ENCODE data around the gene ISLR2.
"Not testable (repeated sequence)": the region's sequence is repeated elsewhere in the genome, so short reads cannot be mapped to it uniquely, and the experiment has no call there.

The ISLR2 gene

DNA sequence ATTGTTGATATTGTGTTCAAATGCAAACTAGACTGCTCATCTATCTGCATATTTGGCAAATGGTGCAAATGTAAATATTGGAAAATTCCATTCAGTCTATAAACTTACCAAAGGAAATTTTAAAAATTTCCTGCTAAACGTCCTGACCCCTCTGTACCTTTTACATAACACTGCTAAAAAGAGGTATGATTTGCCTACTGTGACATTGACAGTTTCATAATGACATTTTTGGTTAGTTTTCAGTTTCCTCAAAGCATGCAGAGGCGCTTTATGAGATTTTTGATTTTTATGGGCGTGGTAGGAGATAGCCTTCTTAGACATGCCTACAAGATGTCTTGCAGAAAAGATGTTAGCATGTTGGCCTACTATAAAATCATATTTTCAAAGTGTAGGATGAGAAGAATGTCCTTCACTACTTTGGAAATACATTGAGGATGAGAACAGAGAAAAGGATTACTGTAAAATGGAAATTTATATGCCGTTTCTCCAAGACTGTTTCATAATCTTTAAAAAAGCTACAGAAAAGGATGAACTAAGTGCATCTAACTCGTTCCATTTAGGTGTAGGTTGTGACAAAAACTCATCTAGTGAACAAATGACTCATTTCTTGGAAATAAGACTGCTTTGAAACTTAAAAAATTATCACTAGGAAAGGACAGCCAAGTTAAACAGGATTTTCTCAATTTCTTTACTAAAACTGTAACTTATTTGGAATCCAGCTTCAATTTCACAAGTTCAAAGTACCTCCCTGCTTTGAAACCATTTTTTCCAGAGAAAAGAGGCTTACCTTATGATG lies 28.7 kb downstream of the ISLR2 start:
- DNase-seq, result no peak

DNA sequence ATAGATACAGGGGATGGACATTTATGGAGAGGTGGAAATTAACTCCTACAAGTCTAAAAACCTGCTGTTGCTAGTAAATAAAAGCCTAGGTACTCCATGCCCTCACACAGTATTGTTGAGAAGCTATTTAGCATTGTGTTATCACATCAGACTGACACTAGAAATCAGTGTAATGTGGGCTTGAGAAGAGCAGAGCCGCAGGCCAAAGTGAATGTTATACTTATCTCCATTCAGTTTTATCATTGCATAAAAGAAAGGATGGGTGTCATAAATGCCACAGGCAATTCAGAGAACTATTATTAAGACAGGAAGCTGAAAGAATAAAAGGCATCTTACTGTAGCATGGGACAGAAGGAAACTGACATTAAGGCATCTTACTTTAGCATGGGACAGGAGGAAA lies 29.4 kb downstream of the ISLR2 start:
- no peak for DNase-seq

- not testable (repeated sequence) for DNase-seq
Measured at GRCh38 chr15:74160390-74160789, 30.0 kb downstream of the ISLR2 start.

- not testable (repeated sequence) for DNase-seq
Measured at GRCh38 chr15:74162195-74162536, 31.8 kb downstream of the ISLR2 start.

DNA sequence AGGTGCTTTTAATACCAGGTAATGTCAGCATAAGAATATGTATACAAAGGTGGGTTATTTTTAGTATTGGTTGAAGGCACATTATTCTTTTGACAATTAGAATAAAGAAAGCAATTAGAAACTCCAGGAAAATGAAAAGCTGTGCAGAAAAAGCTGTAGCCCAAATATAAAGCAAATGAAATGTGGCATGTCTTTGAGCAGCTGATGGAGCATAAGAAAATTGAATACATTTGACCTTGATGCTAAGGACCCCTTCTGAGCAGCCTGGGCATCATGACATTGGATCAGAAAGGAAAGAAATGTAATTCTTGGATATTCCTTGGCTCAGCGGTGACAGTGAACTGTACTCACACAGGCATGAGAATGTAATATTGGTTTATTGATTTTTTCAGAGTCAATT lies 35.1 kb downstream of the ISLR2 start:
- DNase-seq, result no peak

DNA sequence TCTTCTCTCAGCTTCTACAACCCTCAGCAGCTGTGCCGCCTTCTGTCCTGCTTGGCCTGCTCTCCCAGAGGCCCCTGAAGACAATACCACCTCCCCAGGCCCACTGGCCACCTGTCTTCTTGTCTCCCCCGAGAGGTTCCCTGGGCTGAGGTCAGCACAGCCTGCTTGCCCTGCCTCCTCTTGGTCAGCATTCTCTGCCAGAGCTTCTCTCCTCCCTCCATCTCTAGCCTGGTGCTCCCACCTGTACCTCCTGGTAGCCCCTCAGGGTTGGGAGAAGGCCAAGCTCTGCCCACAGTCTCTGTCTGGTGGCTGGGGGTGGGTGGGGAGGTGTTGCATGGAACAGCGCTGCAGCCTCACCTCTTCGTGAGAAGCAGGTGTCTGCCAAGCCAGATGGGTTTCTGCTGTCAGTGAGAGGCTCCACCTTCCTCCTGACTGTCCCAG lies 37.5 kb downstream of the ISLR2 start:
- no peak for DNase-seq

DNA sequence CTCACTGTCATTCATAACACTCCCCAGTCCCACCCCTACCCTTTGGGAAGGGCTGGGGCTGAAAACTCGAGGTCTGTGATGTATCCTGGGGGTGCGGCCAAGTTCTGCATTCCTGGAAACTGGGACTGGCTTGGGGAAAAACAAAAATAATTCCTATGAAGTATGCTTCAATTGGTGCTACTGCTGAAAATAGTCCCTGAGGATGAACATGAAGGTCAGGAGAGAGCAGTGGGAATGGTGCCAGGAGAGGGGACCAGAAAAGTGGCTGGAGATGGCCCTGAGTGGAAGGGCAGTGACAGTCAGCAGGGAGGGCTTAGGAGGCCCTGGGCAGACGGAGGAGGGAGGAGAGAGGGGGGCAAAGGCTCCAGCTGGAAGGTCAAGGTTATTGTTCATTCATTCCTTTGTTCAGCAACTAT lies 38.3 kb downstream of the ISLR2 start:
- no peak for DNase-seq

DNA sequence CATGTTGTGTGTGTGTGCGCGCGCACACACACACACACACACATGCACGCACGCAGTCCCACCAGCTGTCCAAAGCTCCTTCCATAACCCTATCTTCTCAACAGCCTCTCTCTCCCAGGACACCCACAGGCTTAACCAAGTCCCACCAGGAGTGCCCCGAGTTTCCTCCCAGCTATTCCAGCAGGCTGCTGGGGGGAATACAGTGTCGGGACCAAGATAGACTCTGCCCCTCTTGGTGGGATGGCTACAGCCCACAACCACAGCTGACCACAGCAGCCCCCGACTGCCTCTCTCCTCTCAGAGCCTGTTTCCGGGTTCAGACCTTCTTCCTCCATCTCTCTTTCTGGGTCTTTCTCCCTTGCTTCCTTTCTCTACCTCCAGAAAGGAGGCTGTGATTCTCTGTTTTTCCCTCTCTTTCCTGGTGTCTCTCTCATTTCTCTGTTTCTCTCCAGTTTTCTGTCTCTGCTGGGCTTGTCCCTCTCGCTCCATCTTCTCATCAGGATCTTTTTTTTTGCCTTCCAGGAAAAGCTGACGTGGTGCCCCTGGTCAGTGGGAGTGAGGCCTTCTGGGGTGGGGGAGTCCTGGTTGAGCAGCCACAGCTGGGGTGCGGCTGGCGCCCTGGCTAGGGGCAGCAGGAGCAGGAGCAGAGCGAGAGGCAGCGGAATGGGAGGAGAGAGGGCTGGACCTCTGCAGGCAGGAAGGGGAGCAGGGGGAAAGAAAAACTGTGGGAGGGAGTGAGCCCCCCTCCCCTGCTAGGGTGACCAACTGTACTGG lies 39.9 kb downstream of the ISLR2 start:
- DNase-seq, result no peak

DNA sequence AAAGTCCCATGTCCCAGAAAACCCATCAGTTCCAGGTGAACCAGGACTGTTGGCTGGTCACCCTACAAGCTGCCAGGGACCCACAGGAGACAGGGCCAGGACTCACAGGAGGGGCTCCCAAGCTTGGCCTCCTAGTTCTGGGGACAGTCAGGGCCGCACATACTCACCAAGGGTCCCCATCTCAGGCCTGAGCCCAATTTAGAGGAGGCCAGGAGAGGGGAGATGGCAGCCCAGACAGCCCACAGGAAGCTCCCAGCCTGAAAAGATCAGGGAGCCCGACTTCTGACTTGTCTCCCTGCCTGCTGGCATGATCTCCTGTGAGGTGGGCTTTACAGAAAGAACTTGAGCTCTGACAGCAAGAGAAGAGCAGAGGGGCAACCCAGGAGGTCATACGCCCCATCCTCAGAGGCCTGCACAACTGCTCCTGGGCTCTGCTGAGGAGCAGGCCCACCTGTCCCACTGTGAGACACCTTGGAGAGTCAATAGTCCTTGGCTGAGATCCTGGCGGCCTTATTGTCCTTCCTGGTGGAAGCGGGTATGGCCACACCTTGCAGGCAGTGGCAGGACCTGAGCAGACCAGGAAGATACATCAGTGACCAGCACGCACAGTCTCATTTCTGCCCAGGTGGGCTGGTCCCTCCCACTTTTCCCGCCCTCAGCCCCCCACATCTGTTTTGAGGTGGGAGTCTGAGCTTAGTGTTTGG lies 40.6 kb downstream of the ISLR2 start:
- no peak for DNase-seq

- no peak for DNase-seq
Measured at GRCh38 chr15:74171965-74172541, 41.7 kb downstream of the ISLR2 start.

GRCh38 chr15:74172701-74173379 lies 42.5 kb downstream of the ISLR2 start:
- no peak for DNase-seq

DNA sequence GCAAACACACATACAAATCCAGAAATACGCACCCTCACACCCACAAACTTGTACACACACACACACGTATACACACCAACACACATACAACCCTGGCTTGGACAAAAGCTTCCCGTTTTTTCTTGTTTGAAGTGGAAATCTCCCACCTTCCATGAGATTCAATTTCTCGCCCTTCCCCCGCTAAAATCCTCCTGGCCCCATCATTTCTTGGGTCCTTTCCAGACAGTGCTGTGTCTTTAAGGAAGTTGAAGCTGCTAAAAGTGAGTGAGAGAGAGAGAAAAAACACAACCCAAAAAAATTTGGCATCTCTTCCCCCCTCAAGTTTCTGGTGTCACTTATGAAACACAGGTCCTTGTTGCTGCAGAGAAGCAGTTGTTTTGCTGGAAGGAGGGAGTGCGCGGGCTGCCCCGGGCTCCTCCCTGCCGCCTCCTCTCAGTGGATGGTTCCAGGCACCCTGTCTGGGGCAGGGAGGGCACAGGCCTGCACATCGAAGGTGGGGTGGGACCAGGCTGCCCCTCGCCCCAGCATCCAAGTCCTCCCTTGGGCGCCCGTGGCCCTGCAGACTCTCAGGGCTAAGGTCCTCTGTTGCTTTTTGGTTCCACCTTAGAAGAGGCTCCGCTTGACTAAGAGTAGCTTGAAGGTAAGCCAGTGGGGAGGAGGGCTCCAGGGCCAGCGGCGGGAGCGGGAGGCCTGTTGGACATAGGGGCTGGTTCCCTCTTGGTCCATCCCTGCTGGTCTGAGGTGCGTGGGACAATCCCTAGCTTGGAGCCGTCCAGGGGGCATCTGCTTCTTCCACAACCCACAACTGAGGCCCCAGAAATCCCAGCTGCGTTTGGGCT lies 43.2 kb downstream of the ISLR2 start, which contains the start of gene ISLR:
Gene ISLR (plus strand): TSS at position 331 of the 839 bp plus-strand sequence. CDS start 1,149 bp downstream, outside the sequence.
- no peak for DNase-seq

DNA sequence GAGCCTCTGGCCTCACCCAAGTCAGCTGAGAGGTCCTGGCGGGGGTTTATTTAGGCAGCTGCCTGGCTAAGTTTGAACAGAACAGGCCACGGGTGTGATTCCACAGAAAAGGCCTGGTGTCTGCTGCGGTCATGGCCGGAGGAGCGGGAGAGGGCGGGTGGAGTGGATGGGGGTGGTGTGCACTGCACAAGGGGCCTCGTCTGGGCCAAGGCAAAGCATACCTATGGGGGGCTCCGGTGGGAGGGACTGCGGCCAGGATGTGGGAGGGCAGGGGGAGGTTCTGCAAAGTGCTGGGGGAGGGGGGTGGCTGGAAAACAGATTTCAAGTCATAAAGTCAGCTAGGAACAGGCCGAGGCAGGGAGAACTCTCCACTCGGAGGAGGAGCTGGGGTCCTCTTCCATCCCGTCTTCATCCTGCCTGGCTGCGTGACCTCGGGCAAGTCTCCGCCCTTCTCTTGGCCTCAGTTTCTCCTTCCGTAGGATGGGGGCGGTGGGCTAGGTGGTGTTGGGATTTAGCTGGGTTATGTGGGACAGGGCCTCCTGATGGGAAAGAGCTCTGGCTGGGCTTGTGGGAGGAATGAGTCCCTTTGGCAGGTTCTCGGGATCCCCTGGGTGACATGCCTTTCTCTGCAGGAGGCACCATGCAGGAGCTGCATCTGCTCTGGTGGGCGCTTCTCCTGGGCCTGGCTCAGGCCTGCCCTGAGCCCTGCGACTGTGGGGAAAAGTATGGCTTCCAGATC lies 44.0 kb downstream of the ISLR2 start:
- no peak for DNase-seq

DNA sequence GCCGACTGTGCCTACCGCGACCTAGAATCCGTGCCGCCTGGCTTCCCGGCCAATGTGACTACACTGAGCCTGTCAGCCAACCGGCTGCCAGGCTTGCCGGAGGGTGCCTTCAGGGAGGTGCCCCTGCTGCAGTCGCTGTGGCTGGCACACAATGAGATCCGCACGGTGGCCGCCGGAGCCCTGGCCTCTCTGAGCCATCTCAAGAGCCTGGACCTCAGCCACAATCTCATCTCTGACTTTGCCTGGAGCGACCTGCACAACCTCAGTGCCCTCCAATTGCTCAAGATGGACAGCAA lies 44.5 kb downstream of the ISLR2 start:
- DNase-seq, result no peak

GRCh38 chr15:74175271-74176191 lies 45.1 kb downstream of the ISLR2 start:
- peak; percentile 11 for DNase-seq

DNA sequence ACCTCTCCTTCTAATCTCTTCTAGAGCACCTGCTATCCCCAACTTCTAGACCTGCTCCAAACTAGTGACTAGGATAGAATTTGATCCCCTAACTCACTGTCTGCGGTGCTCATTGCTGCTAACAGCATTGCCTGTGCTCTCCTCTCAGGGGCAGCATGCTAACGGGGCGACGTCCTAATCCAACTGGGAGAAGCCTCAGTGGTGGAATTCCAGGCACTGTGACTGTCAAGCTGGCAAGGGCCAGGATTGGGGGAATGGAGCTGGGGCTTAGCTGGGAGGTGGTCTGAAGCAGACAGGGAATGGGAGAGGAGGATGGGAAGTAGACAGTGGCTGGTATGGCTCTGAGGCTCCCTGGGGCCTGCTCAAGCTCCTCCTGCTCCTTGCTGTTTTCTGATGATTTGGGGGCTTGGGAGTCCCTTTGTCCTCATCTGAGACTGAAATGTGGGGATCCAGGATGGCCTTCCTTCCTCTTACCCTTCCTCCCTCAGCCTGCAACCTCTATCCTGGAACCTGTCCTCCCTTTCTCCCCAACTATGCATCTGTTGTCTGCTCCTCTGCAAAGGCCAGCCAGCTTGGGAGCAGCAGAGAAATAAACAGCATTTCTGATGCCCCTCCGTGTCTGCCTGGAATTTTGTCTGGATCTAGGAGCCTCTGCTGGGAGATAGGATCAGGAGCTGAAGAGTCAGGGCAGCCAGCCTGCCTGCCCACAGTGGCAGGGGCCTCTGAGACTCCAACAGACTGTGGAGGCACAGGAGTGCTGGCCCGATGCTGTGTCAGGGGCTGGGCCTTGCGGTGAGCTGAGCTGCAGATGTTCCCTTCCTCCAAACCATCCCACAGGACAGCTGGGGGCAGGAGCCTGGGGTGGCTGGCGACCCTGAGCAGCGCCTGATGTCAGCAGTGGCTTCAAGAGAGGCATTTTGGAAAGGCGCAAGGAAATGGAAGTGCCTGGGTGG lies 46.2 kb downstream of the ISLR2 start:
- no peak for DNase-seq

GRCh38 chr15:74178326-74179100 lies 48.1 kb downstream of the ISLR2 start:
- no peak for DNase-seq
